Renal cortical epithelial cell (primary cell): ENCODE measurements around the gene RAB4A. TPM values are rescaled to one million over a fixed set of nuclear protein-coding genes. Genes with fewer than 3 reads are reported as not detected.

Experiments used
- DNase-seq: peaks from one replicate; pipeline ENCODE4 v3.0.0-alpha.2; 2011; ENCODE audit warnings: low read depth
- total RNA-seq: library from RNA; depleted of rRNA; stranded (reverse); fragments of >200 nt; gene quantifications from 2 replicates; pipeline ENCODE4 v1.2.3, GENCODE V29; 2014

The RAB4A gene
- total RNA-seq, 1 donor from 2014 or later: 41.0 TPM

DNA sequence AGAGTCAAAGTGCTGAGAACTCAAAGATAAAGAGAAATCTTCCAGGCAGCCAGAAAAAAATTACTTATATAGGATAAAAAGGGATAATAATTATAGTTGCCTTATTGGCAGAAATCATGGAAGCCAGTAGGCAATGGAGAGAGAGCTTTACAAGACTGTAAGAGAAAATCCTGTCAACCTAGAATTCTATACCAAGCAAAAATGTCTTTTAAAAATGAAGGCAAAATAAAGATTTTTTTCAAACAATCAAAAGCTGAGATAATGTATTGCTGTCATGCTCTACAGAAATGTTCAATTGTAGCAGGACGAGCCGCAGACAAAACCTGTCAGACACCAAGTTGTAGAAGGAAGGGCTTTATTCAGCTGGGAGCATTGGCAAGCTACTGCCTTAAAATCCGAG lies 26.8 kb upstream of the RAB4A start:
- DNase-seq: no peak

DNA sequence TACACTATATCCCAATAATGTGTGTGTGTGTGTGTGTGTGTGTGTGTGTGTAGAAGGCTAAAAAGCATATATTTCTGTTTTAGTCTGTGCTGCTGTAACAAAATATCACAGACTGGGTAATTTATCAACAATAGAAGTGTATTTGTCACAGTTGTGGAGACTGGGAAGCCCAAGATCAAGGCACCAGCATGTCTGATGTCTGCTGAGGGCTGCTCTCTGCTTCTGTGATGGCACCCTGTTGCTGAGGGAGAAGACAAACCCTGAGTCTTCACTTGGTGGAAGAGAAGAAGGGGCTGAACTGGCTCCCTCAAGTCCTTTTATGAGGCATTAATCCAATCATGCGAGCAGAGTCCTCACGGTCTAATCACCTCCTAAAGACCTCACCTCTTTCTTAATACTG lies 23.0 kb upstream of the RAB4A start:
- no peak for DNase-seq

DNA sequence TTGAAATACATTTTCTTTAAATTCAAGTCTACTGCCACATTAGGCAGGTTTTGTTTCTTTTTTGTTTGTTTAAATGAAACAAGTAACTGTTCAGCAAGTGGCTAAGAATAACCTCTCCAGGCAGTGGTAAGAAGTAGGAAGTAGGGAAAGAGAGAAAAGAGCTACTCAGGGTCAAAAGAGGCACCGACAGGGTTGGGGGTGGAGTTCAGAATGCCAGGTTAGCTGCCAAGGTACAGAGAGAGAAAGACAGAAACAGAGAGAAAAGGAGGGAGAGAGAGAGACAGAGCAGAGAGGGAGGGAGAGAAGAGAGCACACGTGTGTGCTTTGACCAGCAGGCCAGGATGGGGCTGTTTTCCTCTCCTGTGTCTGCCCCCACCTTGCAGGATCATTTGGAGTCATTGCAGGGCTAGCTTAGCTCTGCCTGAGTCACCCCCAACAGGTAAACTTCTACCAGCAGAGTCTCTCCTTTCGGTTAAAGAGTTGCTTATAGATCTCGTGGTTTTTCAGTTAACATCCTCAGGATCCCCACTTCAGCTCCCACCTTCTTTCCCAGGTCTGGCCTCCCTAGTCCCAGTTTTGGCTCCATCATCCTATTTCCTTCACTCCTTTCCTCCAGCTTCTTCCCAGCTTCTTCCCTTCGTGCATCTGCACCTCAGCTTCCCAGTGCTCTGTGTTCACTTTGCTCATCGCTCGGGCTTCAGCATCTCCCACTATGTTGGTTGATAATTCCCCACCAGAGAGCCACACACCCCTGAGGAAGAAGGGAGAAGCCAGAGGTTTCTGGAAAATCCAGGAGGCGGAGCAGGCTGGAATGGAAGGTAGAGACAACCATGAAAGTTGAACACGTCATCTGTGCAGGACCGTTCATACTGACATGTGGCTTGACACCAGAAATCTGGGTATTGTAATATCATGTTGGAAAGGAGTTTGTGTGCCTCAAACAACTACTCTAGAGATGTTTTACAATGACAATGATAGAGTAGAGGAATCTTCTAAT lies 21.8 kb upstream of the RAB4A start:
- DNase-seq: no peak

DNA sequence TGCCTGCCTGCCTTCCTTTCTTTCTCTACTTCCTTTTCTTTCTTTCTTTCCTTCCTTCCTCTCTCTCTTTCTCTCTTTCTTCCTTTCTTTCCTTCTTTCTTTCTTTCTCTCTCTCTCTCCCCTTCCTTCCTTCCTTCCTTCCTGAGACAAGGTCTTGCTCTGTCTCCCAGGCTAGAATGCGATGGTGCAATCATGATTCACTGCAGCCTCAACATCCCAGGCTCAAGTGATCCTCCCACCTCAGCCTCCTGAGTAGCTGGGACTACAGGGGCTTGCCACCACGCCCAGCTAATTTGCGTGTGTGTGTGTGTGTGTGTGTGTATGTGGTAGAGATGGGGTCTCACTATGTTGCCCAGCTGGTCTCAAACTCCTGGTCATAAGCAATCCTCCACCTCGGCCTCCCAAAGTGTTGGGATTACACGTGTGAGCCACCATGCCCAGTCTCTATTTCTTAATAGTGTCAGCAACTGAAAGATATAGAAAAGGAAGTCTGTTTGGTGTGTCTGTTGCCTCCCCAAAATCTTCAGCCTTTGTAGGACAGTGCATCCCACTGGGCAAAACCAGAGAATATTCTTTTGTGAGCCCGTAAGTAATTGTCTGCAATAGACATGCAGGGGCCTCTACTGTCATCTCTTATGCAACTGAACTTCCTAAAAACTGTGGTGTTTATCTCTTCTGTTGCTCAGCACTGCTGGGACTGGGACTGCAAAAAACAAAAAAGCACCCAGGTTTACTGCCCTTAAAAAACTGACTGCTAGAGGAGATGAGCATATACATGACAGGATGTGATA lies 20.9 kb upstream of the RAB4A start:
- DNase-seq: no peak

DNA sequence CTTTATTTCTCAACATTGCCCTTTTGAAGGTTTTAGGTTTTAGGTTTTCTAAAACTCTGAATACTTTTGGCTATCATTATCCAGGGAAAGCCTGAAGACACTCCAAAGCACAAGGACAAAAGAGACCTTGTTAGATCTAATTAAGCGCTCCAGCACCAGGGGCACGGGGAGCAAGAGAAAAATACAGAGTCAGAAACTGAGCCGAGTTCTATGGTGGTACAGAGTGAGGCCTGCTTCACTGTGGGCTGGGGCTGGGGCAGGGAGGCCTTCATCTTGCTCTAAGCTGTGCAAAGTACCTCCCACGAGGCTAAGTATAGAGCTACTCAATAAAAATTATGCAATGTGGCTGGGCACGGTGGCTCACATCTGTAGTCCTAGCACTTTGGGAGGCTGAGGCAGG lies 19.7 kb upstream of the RAB4A start:
- no peak for DNase-seq

DNA sequence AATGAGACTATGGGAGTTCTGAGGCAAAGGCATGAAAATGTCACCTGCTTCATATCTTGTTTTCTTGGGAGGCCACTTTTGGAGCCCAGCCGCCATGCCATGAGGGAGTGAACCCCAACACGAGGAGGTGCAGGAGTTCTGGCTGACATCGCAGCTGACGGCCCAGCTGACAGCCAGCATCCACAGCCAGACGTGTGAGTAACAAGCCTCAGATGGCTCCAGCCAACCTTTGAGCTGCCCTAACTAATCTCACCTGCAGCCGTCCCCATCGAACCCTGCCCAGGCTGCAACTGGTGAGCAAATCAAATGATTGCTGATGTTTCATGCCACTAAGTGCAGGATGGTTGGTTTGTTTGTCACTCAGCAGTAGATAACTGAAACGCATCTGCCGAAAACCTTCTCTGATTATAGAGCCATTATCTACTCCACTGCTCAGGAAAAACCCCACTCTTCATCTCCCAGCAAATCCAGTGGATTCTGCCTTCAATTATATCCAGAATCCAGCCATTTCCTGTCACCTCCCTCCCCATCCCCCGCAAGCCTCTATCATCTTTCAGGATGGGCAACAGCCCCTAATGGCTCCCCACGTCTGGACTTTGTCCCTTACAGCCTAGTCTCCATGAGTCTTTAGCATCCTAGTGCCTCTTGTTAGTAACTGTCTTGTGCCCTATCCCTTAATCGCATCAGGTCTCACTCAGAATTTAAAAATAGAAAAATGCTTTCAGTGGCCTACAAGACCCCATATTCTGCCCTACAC lies 18.5 kb upstream of the RAB4A start:
- no peak for DNase-seq

DNA sequence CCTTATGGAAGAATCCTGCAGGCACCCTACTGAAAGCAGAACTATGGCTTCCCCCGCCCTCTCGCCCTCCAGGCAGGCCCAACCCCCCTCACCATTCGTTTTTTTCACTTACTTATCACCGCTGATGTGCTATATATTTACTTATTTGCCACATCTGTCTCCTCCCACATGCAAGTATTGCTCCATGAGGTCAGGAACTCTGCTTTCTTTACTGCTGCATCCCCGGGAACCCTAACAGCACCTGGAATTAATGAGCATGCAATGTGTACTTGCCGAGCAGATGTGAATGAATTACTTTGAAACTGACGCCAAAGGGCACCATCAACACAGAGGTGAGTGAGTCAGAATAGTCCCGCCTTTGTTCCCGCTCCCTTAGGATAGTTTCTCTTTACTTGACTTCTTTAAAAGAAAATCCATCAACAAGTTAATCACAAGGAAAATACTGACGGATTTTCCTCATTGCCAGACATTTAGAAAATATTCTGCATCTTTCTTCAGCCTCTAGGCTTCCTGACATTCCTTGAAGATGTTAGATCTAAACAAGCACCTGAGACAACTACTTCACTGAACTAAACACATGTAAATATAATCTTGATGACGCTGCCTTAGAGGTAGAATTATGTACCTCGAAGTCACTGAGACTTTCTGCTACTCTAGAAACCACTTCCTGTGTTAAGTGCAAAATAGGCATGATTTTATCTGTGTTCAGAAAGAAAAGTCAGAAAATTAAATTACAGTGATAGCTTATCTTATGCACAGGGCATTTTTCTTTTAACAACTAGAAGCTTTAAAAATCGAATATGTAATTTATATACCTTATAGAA lies 17.5 kb upstream of the RAB4A start:
- peak; percentile 94 for DNase-seq

DNA sequence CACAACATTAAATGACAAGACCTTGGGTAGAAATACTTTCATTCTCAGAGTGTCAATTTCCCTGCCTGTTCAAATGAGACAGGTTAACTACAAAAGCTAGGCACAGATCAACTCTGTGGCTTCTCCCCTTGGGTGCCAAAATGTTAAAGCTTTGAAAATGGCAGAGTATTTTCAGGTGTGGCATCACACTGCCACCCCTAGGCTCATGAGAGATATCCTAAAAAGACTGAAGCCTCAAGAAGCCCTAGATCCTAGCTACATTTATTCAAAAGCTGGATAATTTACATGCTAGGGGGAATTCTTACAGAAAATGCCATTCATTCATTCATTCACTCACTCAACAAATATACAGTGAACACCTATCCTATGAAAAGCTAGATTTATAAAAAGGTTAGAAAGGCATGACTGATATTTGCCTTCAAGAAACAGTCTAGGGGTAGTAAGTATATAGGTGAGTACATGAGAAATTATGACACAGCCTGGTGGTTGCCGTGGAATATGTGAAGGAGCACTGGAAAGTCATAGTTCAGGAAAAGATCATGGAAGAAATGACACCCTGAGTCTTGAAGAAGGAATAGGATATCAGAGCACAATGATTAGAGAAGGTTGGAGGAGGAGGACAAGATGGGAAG lies 15.9 kb upstream of the RAB4A start:
- peak; percentile 15 for DNase-seq

DNA sequence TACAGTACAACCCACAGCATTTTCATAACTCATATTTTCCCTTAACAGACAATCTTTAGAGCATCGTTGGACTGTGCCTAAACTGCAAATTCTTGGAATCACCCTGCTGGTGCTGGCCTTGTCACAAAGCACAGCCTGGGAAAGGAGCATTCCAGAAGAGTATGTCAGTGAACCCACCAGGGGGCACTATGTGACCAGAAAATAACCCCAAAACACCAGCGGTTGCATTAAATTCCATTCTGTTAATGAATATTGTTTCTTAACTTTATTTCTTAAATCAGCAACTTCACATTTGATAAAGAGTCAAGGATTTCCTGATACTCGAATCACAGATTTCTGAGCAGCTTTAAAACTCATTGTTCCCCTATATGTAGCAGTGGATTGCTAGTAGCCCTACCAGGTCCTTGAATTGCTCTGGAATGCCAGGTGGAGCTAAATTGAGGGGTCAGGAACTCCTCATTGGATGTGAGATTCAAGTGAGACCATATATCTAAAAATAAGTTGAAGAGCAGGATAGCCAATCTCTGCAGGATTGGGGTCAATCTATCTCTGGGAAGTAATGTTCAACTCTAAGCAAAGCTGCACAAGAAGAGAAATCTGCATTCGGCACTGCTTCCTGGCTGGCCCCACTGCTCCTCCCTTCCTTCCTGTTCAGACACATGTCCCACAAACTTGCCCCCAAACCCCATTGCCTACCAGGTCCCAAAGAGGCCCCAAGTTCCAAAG lies 12.7 kb upstream of the RAB4A start:
- peak; percentile 70 for DNase-seq

DNA sequence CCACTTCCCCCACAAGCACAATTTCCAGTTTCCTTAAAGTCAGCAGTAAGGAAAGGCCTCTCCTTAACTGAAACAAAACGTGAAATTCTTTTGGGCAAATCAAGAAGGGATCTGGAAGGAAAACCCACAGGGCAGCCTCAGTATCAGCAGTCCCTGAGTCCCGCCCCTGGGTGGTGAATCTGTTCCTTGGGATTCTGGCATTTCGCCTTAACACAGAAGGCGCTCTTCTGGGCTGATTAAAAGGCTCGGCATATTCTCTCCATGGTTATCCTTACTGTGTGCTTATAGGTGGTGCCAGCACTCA lies 12.2 kb upstream of the RAB4A start:
- DNase-seq: no peak

DNA sequence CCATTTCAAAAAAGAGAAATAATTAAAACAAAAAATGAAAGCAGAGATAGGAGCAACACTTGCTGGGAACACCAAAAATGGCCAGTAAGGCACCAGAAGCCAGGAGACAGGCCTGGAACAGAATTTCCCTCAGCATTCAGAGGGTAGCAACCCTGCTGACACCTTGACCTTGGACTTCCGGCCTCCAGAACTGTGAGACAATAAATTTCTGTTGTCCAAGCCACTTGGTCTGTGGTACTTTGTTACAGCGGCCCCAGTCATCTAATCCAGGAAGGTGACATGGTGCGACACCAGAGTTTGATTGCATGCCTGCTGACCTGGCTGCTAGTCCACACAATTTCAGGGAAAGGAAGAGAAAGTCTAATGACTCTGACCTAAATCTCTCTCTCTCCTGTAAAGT lies 10.6 kb upstream of the RAB4A start:
- no peak for DNase-seq

DNA sequence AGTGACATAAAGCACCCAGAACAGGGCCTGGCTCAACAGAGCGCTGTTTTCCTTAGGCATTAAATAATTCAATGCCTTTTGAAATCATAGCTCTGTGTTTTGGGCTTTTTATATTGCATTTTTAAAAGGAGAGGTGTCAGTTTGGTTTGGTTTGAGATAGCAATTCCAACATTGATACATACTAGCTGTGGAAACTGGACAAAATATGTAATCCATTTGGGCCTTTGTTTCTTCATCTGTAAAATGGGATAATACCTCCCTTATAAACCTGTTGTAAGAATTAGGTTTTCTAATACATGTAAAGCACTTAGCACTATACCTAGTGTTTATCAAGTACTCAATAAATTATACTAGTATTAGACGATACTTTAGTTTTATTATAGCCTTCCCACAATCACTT lies 8.7 kb upstream of the RAB4A start:
- DNase-seq: no peak

DNA sequence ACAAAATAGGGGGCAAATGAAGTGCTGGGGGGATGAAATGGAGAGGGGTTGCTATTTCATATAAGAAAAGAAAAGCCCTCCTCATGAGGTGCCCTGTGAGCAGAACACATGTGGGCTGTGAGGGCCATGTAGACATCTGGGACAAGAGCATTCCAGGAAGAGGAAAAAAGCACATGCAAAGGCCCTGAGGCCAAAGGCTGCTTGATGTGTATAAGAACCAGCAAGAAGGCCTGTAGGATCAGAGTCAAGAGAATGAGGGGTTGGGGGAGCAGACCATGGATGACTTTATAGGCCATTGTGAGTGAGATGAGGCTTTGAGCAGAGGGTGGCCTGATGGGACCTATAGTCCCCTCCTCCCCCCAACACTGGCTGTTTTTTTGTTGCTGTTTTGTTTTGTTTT lies 7.7 kb upstream of the RAB4A start:
- DNase-seq: no peak

DNA sequence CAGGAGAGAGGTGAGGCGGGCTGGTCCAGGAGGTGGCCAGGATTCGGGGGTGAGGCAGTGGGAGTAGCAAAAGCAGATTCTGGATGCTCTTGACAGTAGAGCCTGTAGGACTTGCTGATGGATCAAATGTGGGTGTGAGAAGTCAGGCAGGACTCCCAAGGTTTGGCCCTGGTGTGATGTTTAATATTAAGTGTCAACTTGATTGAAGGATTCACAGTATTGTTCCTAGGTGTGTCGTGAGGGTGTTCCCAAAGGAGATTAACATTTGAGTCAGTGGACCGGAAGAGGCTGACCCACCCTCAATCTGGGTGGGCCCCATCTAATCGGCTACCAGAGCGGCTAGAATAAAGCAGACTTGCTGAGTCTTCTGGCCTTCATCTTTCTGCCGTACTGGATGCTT lies 6.8 kb upstream of the RAB4A start:
- no peak for DNase-seq

DNA sequence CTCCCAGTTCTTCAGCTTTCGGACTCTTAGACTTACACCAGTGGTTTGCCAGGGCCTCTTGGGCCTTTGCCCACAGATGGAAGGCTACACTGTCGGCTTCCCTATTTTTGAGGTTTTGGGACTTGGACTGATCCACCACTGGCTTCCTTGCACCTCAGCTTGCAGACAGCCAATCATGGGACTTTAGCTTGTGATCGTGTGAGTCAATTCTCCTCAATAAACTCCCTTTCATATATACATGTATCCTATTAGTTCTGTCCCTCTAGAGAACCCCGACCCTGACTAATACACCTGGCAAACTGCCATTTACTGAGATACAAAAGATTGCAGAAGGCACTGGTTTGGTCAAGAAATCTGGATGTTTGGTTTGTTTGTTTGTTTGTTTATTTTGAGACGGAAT lies 6.4 kb upstream of the RAB4A start:
- no peak for DNase-seq

DNA sequence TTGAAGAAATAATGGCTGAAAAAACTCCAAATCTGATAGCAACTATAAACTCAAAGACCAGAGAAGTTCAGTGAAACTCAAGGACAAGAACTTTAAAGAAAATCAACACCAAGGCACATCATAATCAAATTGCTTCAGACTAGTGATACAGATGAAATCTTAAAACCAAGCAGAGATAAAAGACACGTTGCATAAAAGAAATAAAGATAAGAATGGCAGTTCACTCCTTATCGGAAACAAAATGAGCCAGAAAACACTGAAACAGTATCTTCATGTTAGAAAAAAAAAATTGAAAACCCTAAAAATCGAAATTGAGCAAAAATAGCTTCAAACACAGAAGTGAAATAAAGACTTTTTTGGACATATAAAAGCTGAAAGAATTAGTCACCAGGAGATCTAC lies 4.6 kb upstream of the RAB4A start:
- no peak for DNase-seq

DNA sequence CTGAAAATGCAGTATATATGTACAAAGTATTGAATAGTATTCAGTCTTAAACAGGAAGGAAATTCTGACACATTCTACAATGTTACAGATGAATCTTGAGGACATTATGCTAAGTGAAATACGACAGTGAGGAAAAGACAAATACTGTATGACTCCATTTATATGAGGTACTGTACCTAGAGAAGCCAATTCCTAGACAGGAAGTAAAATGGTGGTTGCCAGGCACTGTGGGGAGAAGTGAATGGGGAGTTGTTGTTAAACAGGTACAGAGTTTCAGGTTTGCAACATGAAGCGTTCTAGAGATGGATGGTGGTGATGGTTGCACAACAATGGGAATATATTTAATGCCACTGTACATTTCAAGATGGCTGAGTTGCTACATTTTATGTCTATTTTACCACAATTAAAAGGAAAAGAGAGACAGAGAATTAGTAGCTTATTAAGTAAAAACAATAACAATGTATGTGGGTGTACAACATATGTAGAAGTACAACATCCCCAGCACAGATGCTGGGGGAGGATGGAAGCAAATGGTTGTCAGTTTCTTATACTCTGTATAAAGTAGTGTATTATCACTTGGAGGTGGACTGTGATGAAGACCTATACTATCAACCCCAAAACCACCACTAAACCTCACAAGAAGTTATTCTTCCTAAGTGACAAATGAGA lies 3.9 kb upstream of the RAB4A start:
- DNase-seq: no peak

DNA sequence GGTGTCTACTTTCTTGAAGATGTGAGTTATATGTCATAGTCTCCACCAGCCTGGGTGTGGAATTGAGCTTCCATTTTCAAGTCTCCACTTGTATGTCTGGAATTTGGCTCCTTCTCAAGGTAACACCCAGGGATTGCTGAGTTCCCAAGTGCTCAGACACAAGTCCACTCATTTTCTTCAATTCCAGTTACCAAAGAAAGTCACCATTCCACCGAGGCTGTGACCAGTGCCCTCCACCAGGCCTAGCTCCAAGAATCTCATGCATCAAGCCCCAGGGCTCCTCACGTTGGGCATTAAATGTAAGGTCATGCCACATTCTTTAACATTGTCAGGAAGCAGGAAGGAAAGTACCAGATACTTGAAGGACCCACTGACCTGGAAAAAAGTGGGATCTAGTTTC lies 2.4 kb upstream of the RAB4A start:
- peak; percentile 49 for DNase-seq

DNA sequence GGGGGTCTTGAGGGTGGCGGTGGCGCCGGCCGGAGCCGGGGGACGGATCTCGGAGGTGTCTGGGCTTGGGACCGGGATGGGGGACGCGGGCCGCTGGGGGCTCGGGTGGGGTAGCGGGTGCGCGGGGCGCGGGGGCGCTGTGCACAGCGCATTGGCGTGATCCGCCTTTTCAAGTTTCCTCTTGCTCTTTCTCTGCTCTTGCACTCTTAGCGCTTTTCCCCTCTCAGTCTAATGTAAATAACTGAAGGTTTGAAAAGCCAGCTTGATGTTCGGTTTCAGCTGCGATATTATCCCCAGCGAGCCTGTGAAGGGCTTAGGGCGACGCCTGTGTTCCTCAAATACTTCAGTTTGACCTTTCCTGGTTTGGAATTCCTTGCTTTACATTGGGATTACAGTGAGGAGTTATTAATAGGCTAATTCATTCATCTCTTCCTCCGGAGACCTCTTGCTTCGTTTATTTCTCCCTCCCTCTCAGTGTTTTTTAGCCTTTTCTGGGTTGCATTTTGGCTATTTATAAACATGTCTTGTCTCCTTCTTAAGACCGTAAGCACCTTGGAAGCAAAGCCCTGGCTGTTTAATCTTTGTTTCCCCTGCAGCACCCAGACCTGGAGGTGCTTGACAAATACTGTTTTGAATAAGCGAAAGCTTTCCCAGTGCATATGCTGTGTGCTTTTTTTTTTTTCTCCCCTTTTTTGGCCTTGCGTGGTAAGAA lies 693 bp downstream of the RAB4A start:
- peak; percentile 26 for DNase-seq
